WTC11 (cell line): ENCODE measurements around the gene GABBR2.

Experiments
- TF ChIP-seq, protein P1 (sequence below): sonication (generic); formaldehyde crosslinking; IDR thresholded peaks from 2 replicates; pipeline ENCODE4 v1.8.1; 2022; ENCODE audit warnings: mild to moderate bottlenecking, missing genetic modification reagents, moderate library complexity, borderline replicate concordance
- TF ChIP-seq, protein P2 (sequence below): fragments of 200-600 bp; IDR thresholded peaks from 2 replicates; pipeline ENCODE4 v1.8.0; 2022; ENCODE audit warnings: antibody characterized with exemption

DNA sequence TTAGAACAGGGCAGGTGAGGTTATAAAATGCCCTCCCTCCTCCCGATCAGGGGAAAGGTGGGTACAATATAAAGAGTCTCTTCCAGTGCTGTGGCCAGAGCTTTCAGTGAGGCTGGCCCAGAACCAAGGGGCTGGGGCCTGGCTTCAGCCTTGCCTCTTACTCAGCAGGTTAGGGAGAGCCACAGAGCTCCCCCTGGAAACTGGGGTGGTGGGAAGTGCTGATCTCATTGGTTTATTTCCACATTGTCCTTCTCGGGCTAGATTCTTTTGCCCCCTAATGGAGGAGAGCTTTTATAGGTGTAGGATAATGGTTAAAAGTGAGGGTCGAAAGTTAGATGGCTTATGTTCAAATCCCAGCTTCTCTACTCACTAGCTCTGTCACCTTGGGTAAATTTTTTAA lies 266.6 kb downstream of the GABBR2 start:
- TF ChIP-seq, protein P1, sequence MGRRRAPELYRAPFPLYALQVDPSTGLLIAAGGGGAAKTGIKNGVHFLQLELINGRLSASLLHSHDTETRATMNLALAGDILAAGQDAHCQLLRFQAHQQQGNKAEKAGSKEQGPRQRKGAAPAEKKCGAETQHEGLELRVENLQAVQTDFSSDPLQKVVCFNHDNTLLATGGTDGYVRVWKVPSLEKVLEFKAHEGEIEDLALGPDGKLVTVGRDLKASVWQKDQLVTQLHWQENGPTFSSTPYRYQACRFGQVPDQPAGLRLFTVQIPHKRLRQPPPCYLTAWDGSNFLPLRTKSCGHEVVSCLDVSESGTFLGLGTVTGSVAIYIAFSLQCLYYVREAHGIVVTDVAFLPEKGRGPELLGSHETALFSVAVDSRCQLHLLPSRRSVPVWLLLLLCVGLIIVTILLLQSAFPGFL (CRISPR knock-in tag) = no peak
- TF ChIP-seq, protein P2, sequence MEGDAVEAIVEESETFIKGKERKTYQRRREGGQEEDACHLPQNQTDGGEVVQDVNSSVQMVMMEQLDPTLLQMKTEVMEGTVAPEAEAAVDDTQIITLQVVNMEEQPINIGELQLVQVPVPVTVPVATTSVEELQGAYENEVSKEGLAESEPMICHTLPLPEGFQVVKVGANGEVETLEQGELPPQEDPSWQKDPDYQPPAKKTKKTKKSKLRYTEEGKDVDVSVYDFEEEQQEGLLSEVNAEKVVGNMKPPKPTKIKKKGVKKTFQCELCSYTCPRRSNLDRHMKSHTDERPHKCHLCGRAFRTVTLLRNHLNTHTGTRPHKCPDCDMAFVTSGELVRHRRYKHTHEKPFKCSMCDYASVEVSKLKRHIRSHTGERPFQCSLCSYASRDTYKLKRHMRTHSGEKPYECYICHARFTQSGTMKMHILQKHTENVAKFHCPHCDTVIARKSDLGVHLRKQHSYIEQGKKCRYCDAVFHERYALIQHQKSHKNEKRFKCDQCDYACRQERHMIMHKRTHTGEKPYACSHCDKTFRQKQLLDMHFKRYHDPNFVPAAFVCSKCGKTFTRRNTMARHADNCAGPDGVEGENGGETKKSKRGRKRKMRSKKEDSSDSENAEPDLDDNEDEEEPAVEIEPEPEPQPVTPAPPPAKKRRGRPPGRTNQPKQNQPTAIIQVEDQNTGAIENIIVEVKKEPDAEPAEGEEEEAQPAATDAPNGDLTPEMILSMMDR = no peak
